ENCODE measurements around the gene ACP6.

GRCh38 chr1:147630022-147630421, 40.3 kb downstream of the ACP6 start:
- no peak for TF ChIP-seq CTCF (IDR thresholded peaks at IDR 0.05)
- no peak for TF ChIP-seq BHLHE40 (IDR thresholded peaks at IDR 0.05; ENCODE audit: low read depth, low read length)
- no peak for TF ChIP-seq MYC (IDR thresholded peaks at IDR 0.05; ENCODE audit: borderline replicate concordance, low read length)
- no peak for TF ChIP-seq RFX5 (IDR thresholded peaks at IDR 0.05)
- no peak for TF ChIP-seq REST (IDR thresholded peaks at IDR 0.05)
- TF ChIP-seq RNF2 (IDR thresholded peaks at IDR 0.05; ENCODE audit: borderline replicate concordance, low read depth) = no peak
- no peak for TF ChIP-seq EP300 (IDR thresholded peaks at IDR 0.05)
- TF ChIP-seq ELK1 (IDR thresholded peaks at IDR 0.05; ENCODE audit: low read depth, low read length) = no peak
- TF ChIP-seq CBX8 (IDR thresholded peaks at IDR 0.05) = no peak
- TF ChIP-seq E2F6 (IDR thresholded peaks at IDR 0.05; ENCODE audit: borderline replicate concordance, low read depth) = no peak
- no peak for TF ChIP-seq SMC3 (IDR thresholded peaks at IDR 0.05)
- TF ChIP-seq CHD2 (IDR thresholded peaks at IDR 0.05; ENCODE audit: low read length, partially characterized antibody) = no peak
- TF ChIP-seq RCOR1 (IDR thresholded peaks at IDR 0.05; ENCODE audit: low read depth, low read length) = no peak
